Sigmoid colon (tissue), 7 donors: ENCODE data around the gene ARRDC3. TPM values are rescaled to one million over a fixed set of nuclear protein-coding genes. Genes with fewer than 3 reads are reported as not detected.
"Not testable (repeated sequence)": the region's sequence is repeated elsewhere in the genome, so short reads cannot be mapped to it uniquely, and the experiment has no call there.

Source experiments
- DNase-seq: peaks from one replicate; pipeline ENCODE4 v3.0.0-alpha.2; 2019
- H3K27ac ChIP-seq, 4 donors: fragments of 200-600 bp; sonication (generic); one replicate each; pipeline ENCODE4 v1.5.1; 2016 to 2019; ENCODE audit warnings: mild to moderate bottlenecking in 1 of 4
- H3K27me3 ChIP-seq, 3 donors: fragments of 200-600 bp; sonication (generic); one replicate each; pipeline ENCODE4 v1.5.1; 2019; ENCODE audit warnings: mild to moderate bottlenecking in 1 of 3
- H3K36me3 ChIP-seq, 4 donors: fragments of 200-600 bp; sonication (generic); one replicate each; pipeline ENCODE4 v1.5.1; 2016 to 2019
- H3K4me1 ChIP-seq, 4 donors: fragments of 200-600 bp; sonication (generic); one replicate each; pipeline ENCODE4 v1.5.1; 2017 to 2019
- H3K4me3 ChIP-seq, 4 donors: fragments of 200-600 bp; sonication (generic); one replicate each; pipeline ENCODE4 v1.5.1; 2017 to 2019; ENCODE audit warnings: mild to moderate bottlenecking in 2 of 4, moderate library complexity in 1 of 4
- H3K9me3 ChIP-seq, 4 donors: fragments of 200-600 bp in 3 of 4; sonication (generic) in 3 of 4; one replicate each; pipeline versions ENCODE4 v1.5.1 to v1.6.1; 2013 to 2019
- CTCF ChIP-seq, 4 experiments: fragments of 450-650 bp in 3 of 4; fragments of 200-600 bp in 1 of 4; IDR thresholded peaks; one replicate each; pipeline ENCODE4 v1.5.1; 2016 to 2019; ENCODE audit warnings: antibody characterized with exemption in 4 of 4, mild to moderate bottlenecking in 3 of 4, moderate library complexity in 2 of 4
- EP300 ChIP-seq, 4 donors: sonication (generic); formaldehyde crosslinking; IDR thresholded peaks; one replicate each; pipeline ENCODE4 v1.6.1; 2017; ENCODE audit warnings: antibody characterized with exemption in 4 of 4
- POLR2A ChIP-seq, 2 donors: fragments of 450-650 bp; IDR thresholded peaks; one replicate each; pipeline ENCODE4 v1.6.1; 2016; ENCODE audit warnings: antibody characterized with exemption in 2 of 2, mild to moderate bottlenecking in 2 of 2, moderate library complexity in 2 of 2
- POLR2AphosphoS5 ChIP-seq, 4 donors: sonication (generic); formaldehyde crosslinking; IDR thresholded peaks; one replicate each; pipeline ENCODE4 v1.6.1; 2017; ENCODE audit warnings: antibody characterized with exemption in 4 of 4
- WGBS, 2 donors: extraction: QIAGEN DNeasy Blood & Tissue Kit; methylation state at CpG; one replicate each; pipeline ENCODE4 v1.1.7; 2013; 5-methylcytosine and 5-hydroxymethylcytosine counted together
- intact Hi-C: fragments of 100-400 bp; cut with DNase I; formaldehyde crosslinking; loops from one replicate; pipeline ENCODE4 v1.15.1; 2023
- polyA plus RNA-seq, 3 donors: library from polyadenylated mRNA; stranded (reverse); fragments of 200-250 nt; gene quantifications; one replicate each; pipeline ENCODE4 v1.2.3, GENCODE V29; 2013
- total RNA-seq, 4 donors: library from RNA; depleted of rRNA; stranded (reverse); fragments of >200 nt; gene quantifications; one replicate each; pipeline ENCODE4 v1.1.0, GENCODE V29; 2016
- donor health status: healthy with polysubstance abuse.
- donor health status: Bipolar disorder and iron deficiency.
- donor health status: healthy.

ARRDC3 gene
- total and polyA plus RNA-seq, 7 donors, result 9.7 to 66.7 (median 35.2) TPM

GRCh38 chr5:91403438-91403837 is 20.3 kb upstream of the ARRDC3 start:
- Histone ChIP-seq H3K27me3 (no peaks in the 10 kb centered on the region), H3K27ac (no peak overlapping the region), H3K4me3 (no peak overlapping the region), H3K36me3 (no peaks in the 10 kb centered on the region), H3K4me1 (no peaks in the 10 kb centered on the region), H3K9me3 (no peaks in the 10 kb centered on the region)
- no peak for DNase-seq
- intact Hi-C loops, result no loop called here
- TF ChIP-seq POLR2AphosphoS5 (IDR thresholded peaks at IDR 0.05) (no peak), POLR2A (IDR thresholded peaks at IDR 0.05) (no peak), CTCF (IDR thresholded peaks at IDR 0.05) (no peak), EP300 (IDR thresholded peaks at IDR 0.05) (no peak)

- H3K4me3 ChIP-seq, result no peak overlapping the region
- H3K4me1 ChIP-seq, result no peaks in the 10 kb centered on the region
- WGBS, 2 donors, result 96 to 99% methylated on average over 2 of the region's 2 CpGs
- no peak overlapping the region for H3K27ac ChIP-seq
- H3K9me3 ChIP-seq, result no peaks in the 10 kb centered on the region
- H3K36me3 ChIP-seq, result no peaks in the 10 kb centered on the region
- no peaks in the 10 kb centered on the region for H3K27me3 ChIP-seq
- no peak for TF ChIP-seq POLR2AphosphoS5 (IDR thresholded peaks at IDR 0.05)
- no peak for TF ChIP-seq CTCF (IDR thresholded peaks at IDR 0.05)
- no peak for TF ChIP-seq EP300 (IDR thresholded peaks at IDR 0.05)
- TF ChIP-seq POLR2A (IDR thresholded peaks at IDR 0.05), result no peak
- intact Hi-C loops, result no loop called here
- DNase-seq, result no peak
These were observed 18.1 kb upstream of the ARRDC3 start for GRCh38 chr5:91401175-91401574.

- Histone ChIP-seq H3K27ac (no peak overlapping the region), H3K36me3 (no peaks in the 10 kb centered on the region), H3K4me3 (no peak overlapping the region), H3K9me3 (no peaks in the 10 kb centered on the region), H3K27me3 (no peaks in the 10 kb centered on the region), H3K4me1 (no peaks in the 10 kb centered on the region)
- DNase-seq, result no peak
- intact Hi-C loops, result no loop called here
- TF ChIP-seq POLR2AphosphoS5 (IDR thresholded peaks at IDR 0.05) (no peak), POLR2A (IDR thresholded peaks at IDR 0.05) (no peak), EP300 (IDR thresholded peaks at IDR 0.05) (no peak), CTCF (IDR thresholded peaks at IDR 0.05) (no peak)
These were observed 14.7 kb upstream of the ARRDC3 start for GRCh38 chr5:91397791-91398190.

GRCh38 chr5:91390268-91390667 is 7.2 kb upstream of the ARRDC3 start:
- intact Hi-C loops, result no loop called here
- no peaks in the 10 kb centered on the region for H3K36me3 ChIP-seq
- no peak for DNase-seq
- TF ChIP-seq CTCF (IDR thresholded peaks at IDR 0.05) (no peak), POLR2A (IDR thresholded peaks at IDR 0.05) (no peak), EP300 (IDR thresholded peaks at IDR 0.05) (no peak), POLR2AphosphoS5 (IDR thresholded peaks at IDR 0.05) (no peak)
- no peak overlapping the region for H3K4me3 ChIP-seq
- no peaks in the 10 kb centered on the region for H3K27me3 ChIP-seq
- H3K4me1 ChIP-seq, result no peaks in the 10 kb centered on the region
- no peaks in the 10 kb centered on the region for H3K9me3 ChIP-seq
- WGBS, 2 donors, result 32 to 48% methylated on average over 4 of the region's 4 CpGs
- no peak overlapping the region for H3K27ac ChIP-seq

- DNase-seq, H3K4me3 ChIP-seq, H3K27ac ChIP-seq, intact Hi-C loops, H3K9me3 ChIP-seq, H3K27me3 ChIP-seq, H3K36me3 ChIP-seq, H3K4me1 ChIP-seq: not testable (repeated sequence)
These were observed 6.4 kb upstream of the ARRDC3 start for GRCh38 chr5:91389555-91389954.
